ENCODE data around the gene FAM210B. TPM values are rescaled to one million over a fixed set of nuclear protein-coding genes. Genes with fewer than 3 reads are reported as not detected.

The FAM210B gene
- total and polyA plus RNA-seq, 2 of the 13 experiments (the other 11 are each of a cell fraction or from before 2014, with no cell fraction given) = 75.9 to 107 TPM

GRCh38 chr20:56392132-56392880, 33.5 kb downstream of the FAM210B start, which contains the start of the genes AURKA and CSTF1 (continued):
- TF ChIP-seq, protein P1, sequence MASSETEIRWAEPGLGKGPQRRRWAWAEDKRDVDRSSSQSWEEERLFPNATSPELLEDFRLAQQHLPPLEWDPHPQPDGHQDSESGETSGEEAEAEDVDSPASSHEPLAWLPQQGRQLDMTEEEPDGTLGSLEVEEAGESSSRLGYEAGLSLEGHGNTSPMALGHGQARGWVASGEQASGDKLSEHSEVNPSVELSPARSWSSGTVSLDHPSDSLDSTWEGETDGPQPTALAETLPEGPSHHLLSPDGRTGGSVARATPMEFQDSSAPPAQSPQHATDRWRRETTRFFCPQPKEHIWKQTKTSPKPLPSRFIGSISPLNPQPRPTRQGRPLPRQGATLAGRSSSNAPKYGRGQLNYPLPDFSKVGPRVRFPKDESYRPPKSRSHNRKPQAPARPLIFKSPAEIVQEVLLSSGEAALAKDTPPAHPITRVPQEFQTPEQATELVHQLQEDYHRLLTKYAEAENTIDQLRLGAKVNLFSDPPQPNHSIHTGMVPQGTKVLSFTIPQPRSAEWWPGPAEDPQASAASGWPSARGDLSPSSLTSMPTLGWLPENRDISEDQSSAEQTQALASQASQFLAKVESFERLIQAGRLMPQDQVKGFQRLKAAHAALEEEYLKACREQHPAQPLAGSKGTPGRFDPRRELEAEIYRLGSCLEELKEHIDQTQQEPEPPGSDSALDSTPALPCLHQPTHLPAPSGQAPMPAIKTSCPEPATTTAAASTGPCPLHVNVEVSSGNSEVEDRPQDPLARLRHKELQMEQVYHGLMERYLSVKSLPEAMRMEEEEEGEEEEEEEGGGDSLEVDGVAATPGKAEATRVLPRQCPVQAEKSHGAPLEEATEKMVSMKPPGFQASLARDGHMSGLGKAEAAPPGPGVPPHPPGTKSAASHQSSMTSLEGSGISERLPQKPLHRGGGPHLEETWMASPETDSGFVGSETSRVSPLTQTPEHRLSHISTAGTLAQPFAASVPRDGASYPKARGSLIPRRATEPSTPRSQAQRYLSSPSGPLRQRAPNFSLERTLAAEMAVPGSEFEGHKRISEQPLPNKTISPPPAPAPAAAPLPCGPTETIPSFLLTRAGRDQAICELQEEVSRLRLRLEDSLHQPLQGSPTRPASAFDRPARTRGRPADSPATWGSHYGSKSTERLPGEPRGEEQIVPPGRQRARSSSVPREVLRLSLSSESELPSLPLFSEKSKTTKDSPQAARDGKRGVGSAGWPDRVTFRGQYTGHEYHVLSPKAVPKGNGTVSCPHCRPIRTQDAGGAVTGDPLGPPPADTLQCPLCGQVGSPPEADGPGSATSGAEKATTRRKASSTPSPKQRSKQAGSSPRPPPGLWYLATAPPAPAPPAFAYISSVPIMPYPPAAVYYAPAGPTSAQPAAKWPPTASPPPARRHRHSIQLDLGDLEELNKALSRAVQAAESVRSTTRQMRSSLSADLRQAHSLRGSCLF (CRISPR knock-in tag; IDR thresholded peaks at IDR 0.05; ENCODE audit: borderline replicate concordance) = peak; percentile 96; the same call in 1 of the 2 replicates
- TF ChIP-seq CBX1 (IDR thresholded peaks at IDR 0.05; ENCODE audit: low read depth) (peak; percentile 85), SMYD3 (CRISPR knock-in tag; IDR thresholded peaks at IDR 0.05) (peak; percentile 99), BHLHE40 (IDR thresholded peaks at IDR 0.05; ENCODE audit: low read length) (peak; percentile 98), PCBP2 (optimal IDR thresholded peaks at IDR 0.05; ENCODE audit: low read depth, low read length, poor library complexity, severe bottlenecking) (no peak), ZNF549 (CRISPR knock-in tag; IDR thresholded peaks at IDR 0.05) (peak; percentile 88; the same call in 1 of the 2 replicates), TEAD3 (CRISPR knock-in tag; optimal IDR thresholded peaks at IDR 0.05; ENCODE audit: borderline replicate concordance) (peak; percentile 89), ONECUT2 (CRISPR knock-in tag; IDR thresholded peaks at IDR 0.05) (peak; percentile 98), KAT2B (IDR thresholded peaks at IDR 0.05; ENCODE audit: borderline replicate concordance, low read depth, low read length) (peak; percentile 73; the same call in 1 of the 2 replicates), POLR2G (IDR thresholded peaks at IDR 0.05; ENCODE audit: low read depth, low read length) (peak; percentile 84), NBN (conservative IDR thresholded peaks at IDR 0.05) (no peak), ZNF276 (CRISPR knock-in tag; IDR thresholded peaks at IDR 0.05; ENCODE audit: low read depth) (peak; percentile 98), MATR3 (CRISPR knock-in tag; IDR thresholded peaks at IDR 0.05) (no peak), ELF1 (CRISPR knock-in tag; IDR thresholded peaks at IDR 0.05) (peak; percentile 100), SIN3A (IDR thresholded peaks at IDR 0.05; ENCODE audit: borderline replicate concordance, low read depth, low read length) (peak; percentile 99)
- TF ChIP-seq, protein P2, sequence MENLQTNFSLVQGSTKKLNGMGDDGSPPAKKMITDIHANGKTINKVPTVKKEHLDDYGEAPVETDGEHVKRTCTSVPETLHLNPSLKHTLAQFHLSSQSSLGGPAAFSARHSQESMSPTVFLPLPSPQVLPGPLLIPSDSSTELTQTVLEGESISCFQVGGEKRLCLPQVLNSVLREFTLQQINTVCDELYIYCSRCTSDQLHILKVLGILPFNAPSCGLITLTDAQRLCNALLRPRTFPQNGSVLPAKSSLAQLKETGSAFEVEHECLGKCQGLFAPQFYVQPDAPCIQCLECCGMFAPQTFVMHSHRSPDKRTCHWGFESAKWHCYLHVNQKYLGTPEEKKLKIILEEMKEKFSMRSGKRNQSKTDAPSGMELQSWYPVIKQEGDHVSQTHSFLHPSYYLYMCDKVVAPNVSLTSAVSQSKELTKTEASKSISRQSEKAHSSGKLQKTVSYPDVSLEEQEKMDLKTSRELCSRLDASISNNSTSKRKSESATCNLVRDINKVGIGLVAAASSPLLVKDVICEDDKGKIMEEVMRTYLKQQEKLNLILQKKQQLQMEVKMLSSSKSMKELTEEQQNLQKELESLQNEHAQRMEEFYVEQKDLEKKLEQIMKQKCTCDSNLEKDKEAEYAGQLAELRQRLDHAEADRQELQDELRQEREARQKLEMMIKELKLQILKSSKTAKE (CRISPR knock-in tag; IDR thresholded peaks at IDR 0.05; ENCODE audit: borderline replicate concordance) = no peak
- TF ChIP-seq, protein P3, sequence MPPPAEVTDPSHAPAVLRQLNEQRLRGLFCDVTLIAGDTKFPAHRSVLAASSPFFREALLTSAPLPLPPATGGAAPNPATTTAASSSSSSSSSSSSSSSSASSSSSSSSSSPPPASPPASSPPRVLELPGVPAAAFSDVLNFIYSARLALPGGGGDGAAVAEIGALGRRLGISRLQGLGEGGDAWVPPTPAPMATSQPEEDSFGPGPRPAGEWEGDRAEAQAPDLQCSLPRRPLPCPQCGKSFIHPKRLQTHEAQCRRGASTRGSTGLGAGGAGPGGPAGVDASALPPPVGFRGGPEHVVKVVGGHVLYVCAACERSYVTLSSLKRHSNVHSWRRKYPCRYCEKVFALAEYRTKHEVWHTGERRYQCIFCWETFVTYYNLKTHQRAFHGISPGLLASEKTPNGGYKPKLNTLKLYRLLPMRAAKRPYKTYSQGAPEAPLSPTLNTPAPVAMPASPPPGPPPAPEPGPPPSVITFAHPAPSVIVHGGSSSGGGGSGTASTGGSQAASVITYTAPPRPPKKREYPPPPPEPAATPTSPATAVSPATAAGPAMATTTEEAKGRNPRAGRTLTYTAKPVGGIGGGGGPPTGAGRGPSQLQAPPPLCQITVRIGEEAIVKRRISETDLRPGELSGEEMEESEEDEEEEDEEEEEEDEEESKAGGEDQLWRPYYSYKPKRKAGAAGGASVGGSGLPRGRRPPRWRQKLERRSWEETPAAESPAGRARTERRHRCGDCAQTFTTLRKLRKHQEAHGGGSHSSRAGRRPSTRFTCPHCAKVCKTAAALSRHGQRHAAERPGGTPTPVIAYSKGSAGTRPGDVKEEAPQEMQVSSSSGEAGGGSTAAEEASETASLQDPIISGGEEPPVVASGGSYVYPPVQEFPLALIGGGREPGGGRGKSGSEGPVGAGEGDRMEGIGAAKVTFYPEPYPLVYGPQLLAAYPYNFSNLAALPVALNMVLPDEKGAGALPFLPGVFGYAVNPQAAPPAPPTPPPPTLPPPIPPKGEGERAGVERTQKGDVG (CRISPR knock-in tag; IDR thresholded peaks at IDR 0.05; ENCODE audit: borderline replicate concordance) = peak; percentile 97; the same call in 1 of the 2 replicates
